Measurements from ENCODE around the gene ZNF148. TPM values are rescaled to one million over a fixed set of nuclear protein-coding genes. Genes with fewer than 3 reads are reported as not detected.

ZNF148 gene
- polyA plus RNA-seq, 3 donors = 6.5 to 48.4 (median 34.1) TPM

DNA sequence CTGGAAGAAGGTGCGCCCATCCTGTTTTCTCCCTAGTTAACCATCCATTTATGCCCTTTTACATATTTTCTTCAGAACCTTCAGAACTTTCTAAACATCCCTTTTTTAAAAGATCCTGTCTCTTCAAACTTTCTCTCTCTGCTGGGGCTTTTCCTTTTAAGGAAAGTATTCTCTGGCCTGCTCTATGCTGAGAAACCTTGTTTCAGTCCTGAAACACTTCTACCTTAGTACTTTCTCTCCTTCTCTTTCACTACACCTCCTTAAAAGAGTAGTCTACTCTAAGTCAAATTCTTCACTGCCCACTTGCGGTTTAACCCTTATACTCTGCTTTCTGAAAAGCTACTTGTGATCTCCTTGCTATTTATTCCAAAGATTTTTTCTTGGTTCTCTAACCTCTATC is 97.0 kb downstream of the ZNF148 start:
- Histone ChIP-seq H3K27ac (ENCODE audit: low read depth in 1 of 2, low read length in 2 of 2) (no peak overlapping the region), H3K27me3 (ENCODE audit: control insufficient read depth in 2 of 2, insufficient read depth in 2 of 2, low read length in 2 of 2) (no peaks in the 10 kb centered on the region), H3K36me3 (replicated peaks in 1 of 2; ENCODE audit: control insufficient read depth in 1 of 2, insufficient read depth in 2 of 2, low read length in 2 of 2) (peaks cover 22 to 74% of the 10 kb centered on the region in 2 donors), H3K79me2 (ENCODE audit: insufficient read depth, low read length) (peaks cover 5% of the 10 kb centered on the region), H3K4me2 (replicated peaks; ENCODE audit: extremely low read depth, low read length, poor library complexity, severe bottlenecking) (no peak overlapping the region), H3K4me3 (replicated peaks in 1 of 3; ENCODE audit: low read depth in 2 of 3, low read length in 3 of 3) (no peak overlapping the region), H4K20me1 (ENCODE audit: insufficient read depth, low read length) (peaks cover 49% of the 10 kb centered on the region), H3K9ac (ENCODE audit: insufficient read depth, low read length, poor library complexity, severe bottlenecking) (no peak overlapping the region), H3K9me3 (replicated peaks in 1 of 2; ENCODE audit: control insufficient read depth in 1 of 2, insufficient read depth in 1 of 2, low read length in 2 of 2) (no peaks in the 10 kb centered on the region), H2AFZ (ENCODE audit: insufficient read depth, low read depth, low read length, poor library complexity, severe bottlenecking) (no peak overlapping the region), H3K4me1 (ENCODE audit: control insufficient read depth in 1 of 2, insufficient read depth in 2 of 2, low read length in 2 of 2) (no peaks in the 10 kb centered on the region)
- Mint-ChIP-seq H3K4me3 (no peak overlapping the region), H3K36me3 (peaks cover 48 to 59% of the 10 kb centered on the region in 2 donors), H3K4me1 (no peaks in the 10 kb centered on the region), H3K27ac (no peak overlapping the region), H3K9me3 (no peaks in the 10 kb centered on the region), H3K27me3 (ENCODE audit: low read depth in 3 of 3) (no peaks in the 10 kb centered on the region)
- DNase-seq = no peak
- TF ChIP-seq, protein P1, sequence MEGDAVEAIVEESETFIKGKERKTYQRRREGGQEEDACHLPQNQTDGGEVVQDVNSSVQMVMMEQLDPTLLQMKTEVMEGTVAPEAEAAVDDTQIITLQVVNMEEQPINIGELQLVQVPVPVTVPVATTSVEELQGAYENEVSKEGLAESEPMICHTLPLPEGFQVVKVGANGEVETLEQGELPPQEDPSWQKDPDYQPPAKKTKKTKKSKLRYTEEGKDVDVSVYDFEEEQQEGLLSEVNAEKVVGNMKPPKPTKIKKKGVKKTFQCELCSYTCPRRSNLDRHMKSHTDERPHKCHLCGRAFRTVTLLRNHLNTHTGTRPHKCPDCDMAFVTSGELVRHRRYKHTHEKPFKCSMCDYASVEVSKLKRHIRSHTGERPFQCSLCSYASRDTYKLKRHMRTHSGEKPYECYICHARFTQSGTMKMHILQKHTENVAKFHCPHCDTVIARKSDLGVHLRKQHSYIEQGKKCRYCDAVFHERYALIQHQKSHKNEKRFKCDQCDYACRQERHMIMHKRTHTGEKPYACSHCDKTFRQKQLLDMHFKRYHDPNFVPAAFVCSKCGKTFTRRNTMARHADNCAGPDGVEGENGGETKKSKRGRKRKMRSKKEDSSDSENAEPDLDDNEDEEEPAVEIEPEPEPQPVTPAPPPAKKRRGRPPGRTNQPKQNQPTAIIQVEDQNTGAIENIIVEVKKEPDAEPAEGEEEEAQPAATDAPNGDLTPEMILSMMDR (IDR thresholded peaks at IDR 0.05) = no peak
- intact Hi-C loops (cut with micrococcal nuclease) = no loop called here
- 100% methylated on average over 2 of the region's 2 CpGs for WGBS (ENCODE audit: insufficient coverage)

DNA sequence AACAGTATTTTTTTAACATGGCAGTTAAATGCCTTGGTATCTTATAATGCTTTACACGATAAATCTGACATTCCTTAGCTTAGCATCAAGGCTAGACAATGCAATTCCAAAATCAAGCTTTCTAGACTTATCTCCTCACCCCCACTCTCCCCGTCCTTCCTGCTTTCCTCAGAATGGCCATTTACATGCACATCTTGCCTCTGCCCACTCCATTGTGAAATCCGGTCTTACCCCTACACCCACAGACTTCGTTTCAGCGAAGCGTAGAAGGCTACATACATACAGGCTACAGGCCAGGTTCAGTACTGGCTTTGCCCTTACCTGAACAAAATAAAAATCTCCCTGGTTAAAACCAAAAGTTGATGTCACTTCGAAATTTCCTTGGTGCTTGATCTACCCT is 104.0 kb downstream of the ZNF148 start:
- Histone ChIP-seq H3K27me3 (ENCODE audit: control insufficient read depth in 2 of 2, insufficient read depth in 2 of 2, low read length in 2 of 2) (no peaks in the 10 kb centered on the region), H3K79me2 (ENCODE audit: insufficient read depth, low read length) (no peaks in the 10 kb centered on the region), H3K4me3 (replicated peaks in 1 of 3; ENCODE audit: low read depth in 2 of 3, low read length in 3 of 3) (no peak overlapping the region), H4K20me1 (ENCODE audit: insufficient read depth, low read length) (peaks cover 41% of the 10 kb centered on the region), H3K4me2 (replicated peaks; ENCODE audit: extremely low read depth, low read length, poor library complexity, severe bottlenecking) (no peak overlapping the region), H3K9ac (ENCODE audit: insufficient read depth, low read length, poor library complexity, severe bottlenecking) (no peak overlapping the region), H2AFZ (ENCODE audit: insufficient read depth, low read depth, low read length, poor library complexity, severe bottlenecking) (no peak overlapping the region), H3K27ac (ENCODE audit: low read depth in 1 of 2, low read length in 2 of 2) (no peak overlapping the region), H3K4me1 (ENCODE audit: control insufficient read depth in 1 of 2, insufficient read depth in 2 of 2, low read length in 2 of 2) (no peaks in the 10 kb centered on the region), H3K9me3 (replicated peaks in 1 of 2; ENCODE audit: control insufficient read depth in 1 of 2, insufficient read depth in 1 of 2, low read length in 2 of 2) (no peaks in the 10 kb centered on the region), H3K36me3 (replicated peaks in 1 of 2; ENCODE audit: control insufficient read depth in 1 of 2, insufficient read depth in 2 of 2, low read length in 2 of 2) (peaks cover 12 to 43% of the 10 kb centered on the region in 2 donors)
- no peak overlapping the region for H3K27ac Mint-ChIP-seq
- DNase-seq = no peak
- peaks cover 0 to 2% (median 0%) of the 10 kb centered on the region in 7 donors for H3K9me3 Mint-ChIP-seq
- H3K4me3 Mint-ChIP-seq = no peak overlapping the region
- TF ChIP-seq, protein P1 (IDR thresholded peaks at IDR 0.05) = no peak
- no peaks in the 10 kb centered on the region for H3K4me1 Mint-ChIP-seq
- H3K36me3 Mint-ChIP-seq = peaks cover 51 to 61% of the 10 kb centered on the region in 2 donors
- WGBS (ENCODE audit: insufficient coverage) = 83% methylated on average over 7 of the region's 7 CpGs
- intact Hi-C loops (cut with micrococcal nuclease) = no loop called here
- H3K27me3 Mint-ChIP-seq (ENCODE audit: low read depth in 3 of 3) = peaks cover 0 to 1% (median 0%) of the 10 kb centered on the region in 3 donors
